PFSK-1 (cell line): ENCODE measurements around the gene CLDN22.

Source experiments
- SIN3A ChIP-seq: IDR thresholded peaks from 2 replicates; pipeline ENCODE4 v1.6.1; 2012; ENCODE audit warnings: mild to moderate bottlenecking, low read length, moderate library complexity, borderline replicate concordance; ENCODE audit not compliant: insufficient read depth
- TF ChIP-seq, protein P1 (sequence below), 2 experiments: IDR thresholded peaks; 2 replicates each; pipeline versions ENCODE4 v1.6.1 to v1.8.0; 2011 to 2012; ENCODE audit warnings: low read depth in 2 of 2, low read length in 2 of 2, control low read depth in 1 of 2, inconsistent platforms in 1 of 2, mild to moderate bottlenecking in 1 of 2, moderate library complexity in 1 of 2; ENCODE audit not compliant: insufficient read depth in 1 of 2

DNA sequence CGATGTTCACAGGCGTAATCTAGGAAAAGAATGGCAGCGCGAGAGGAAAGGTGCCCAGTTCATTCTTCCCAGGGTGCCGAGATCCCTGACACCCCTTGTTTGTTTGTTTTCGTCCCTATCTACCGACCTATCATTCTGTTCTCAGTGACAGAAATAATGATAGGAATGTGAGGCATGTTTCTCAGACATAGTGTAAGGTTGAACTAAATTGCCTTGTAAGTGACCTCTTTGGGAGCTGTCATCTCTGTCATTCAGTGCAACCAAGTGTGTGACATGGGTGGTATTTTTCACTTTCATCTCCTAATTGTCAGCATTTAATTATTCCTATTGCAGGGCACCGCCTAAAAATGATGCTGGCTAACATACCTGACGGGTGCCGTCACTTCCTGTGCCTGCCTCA, 24.4 kb downstream of the CLDN22 start:
- TF ChIP-seq, protein P1, sequence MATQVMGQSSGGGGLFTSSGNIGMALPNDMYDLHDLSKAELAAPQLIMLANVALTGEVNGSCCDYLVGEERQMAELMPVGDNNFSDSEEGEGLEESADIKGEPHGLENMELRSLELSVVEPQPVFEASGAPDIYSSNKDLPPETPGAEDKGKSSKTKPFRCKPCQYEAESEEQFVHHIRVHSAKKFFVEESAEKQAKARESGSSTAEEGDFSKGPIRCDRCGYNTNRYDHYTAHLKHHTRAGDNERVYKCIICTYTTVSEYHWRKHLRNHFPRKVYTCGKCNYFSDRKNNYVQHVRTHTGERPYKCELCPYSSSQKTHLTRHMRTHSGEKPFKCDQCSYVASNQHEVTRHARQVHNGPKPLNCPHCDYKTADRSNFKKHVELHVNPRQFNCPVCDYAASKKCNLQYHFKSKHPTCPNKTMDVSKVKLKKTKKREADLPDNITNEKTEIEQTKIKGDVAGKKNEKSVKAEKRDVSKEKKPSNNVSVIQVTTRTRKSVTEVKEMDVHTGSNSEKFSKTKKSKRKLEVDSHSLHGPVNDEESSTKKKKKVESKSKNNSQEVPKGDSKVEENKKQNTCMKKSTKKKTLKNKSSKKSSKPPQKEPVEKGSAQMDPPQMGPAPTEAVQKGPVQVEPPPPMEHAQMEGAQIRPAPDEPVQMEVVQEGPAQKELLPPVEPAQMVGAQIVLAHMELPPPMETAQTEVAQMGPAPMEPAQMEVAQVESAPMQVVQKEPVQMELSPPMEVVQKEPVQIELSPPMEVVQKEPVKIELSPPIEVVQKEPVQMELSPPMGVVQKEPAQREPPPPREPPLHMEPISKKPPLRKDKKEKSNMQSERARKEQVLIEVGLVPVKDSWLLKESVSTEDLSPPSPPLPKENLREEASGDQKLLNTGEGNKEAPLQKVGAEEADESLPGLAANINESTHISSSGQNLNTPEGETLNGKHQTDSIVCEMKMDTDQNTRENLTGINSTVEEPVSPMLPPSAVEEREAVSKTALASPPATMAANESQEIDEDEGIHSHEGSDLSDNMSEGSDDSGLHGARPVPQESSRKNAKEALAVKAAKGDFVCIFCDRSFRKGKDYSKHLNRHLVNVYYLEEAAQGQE (IDR thresholded peaks at IDR 0.05; ENCODE audit: insufficient read depth in 1 of 2, low read depth in 2 of 2, low read length in 2 of 2), result no peak
- TF ChIP-seq SIN3A, result no peak
